Measurements from ENCODE around the gene LTBP3.
A peak's percentile ranks its signal among the peaks of the same experiment; 100 is the strongest.

Gene LTBP3

DNA sequence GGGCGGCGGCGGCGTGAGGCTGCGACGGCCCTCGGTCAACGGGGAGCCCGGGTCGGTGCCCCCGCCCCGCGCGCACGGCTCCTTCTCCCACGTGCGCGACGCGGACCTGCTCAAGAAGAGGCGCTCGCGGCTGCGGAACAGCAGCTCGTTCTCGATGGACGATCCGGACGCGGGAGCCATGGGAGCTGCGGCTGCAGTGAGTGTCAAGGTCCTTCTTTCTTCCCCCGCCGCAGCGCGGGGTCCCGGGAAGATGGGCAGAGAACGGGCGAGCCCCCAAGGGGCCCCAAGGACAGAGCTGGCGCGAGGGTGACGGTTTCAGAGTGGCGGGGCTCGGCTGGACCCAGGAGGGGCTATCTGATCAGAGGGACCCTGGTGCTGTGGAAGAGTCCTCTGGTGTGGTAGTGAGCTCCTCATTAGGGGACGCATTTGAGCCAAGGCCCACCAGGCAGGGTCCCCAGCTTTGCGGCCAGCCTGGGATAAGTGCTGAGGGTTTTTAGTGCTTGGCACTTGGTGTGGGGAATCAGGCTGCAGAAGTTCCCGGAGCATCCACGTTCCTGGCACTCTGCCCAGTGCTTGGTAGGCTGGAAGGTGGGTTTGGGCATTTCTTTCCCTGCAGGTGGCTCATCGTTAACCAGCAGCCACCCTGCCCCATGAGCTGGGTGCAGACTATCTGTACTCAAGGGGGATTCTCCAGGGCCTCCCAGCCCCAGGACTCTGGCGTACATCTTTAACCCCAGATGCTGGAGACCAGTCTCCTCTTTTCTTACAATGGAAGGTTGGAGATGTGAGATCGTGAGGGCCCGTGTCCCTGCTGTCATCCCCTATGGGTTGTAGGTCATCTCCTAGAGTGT lies 27.5 kb upstream of the LTBP3 start:
- no peak for DNase-seq

DNA sequence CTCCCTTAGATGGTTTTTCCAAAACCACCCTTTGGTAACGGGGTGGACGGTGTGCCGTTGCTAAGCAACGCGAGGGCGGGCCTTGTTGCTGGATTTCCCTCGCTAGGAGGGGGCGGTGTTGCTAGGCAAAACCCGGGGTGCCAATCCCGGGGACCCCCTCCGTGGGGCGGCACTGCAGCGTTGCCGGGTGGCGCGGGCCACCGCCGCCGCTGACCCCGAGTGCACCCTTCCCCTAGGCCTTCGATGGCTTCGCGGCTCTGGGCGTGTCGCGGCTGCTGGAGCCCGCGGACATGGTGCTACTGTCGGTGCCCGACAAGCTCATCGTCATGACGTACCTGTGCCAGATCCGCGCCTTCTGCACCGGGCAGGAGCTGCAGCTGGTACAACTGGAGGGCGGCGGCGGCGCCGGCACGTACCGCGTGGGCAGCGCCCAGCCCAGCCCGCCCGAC lies 26.6 kb upstream of the LTBP3 start:
- no peak for DNase-seq

DNA sequence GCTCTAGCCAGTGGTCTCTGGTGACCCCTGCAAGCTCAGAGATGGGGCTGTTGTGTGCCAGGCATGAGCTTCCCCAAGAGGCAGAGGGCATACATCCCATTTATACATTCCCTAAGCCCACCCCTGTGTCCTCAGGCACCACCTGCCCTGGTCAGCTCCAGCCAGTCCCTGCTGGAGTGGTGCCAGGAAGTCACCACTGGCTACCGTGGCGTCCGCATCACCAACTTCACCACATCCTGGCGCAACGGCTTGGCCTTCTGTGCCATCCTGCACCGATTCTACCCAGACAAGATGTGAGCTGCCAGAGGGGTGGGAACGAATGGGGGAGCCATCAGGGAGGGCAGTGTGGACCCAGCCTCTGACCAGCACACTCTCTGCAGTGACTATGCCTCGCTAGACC lies 25.9 kb upstream of the LTBP3 start:
- no peak for DNase-seq

DNA sequence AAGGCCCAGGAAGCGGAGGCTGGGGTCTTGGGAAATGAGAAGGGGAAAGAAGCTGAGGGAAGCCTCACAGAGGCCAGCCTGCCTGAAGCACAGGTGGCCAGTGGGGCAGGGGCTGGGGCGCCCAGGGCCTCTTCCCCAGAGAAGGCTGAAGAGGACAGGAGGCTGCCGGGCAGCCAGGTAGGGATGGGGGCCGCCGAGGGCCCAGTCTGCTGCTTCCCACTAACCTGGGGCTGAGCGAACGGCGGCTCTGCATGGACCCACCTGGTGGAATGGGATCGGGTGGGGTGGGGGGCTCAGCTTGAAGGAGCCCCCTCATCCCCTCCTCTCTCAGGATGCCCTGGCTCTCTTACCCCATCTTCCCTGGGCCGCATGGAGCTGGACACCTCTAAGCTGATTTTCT lies 25.4 kb upstream of the LTBP3 start:
- no peak for DNase-seq

DNA sequence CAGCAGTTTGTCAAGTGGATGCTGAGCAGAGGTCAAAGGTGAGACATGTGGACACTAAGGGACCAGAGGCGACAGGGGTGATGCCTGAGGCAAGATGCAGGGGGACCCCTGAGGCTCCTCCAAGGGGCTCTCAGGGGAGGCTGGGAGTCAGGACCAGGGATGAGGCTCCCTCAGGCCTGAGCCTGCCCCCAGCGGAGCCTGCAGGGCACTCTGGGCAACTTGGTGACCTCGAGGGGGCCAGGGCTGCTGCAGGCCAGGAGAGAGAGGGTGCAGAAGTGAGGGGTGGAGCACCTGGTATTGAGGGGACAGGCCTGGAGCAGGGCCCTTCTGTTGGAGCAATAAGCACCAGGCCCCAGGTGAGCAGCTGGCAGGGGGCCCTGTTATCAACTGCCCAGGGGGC lies 23.8 kb upstream of the LTBP3 start:
- no peak for DNase-seq

DNA sequence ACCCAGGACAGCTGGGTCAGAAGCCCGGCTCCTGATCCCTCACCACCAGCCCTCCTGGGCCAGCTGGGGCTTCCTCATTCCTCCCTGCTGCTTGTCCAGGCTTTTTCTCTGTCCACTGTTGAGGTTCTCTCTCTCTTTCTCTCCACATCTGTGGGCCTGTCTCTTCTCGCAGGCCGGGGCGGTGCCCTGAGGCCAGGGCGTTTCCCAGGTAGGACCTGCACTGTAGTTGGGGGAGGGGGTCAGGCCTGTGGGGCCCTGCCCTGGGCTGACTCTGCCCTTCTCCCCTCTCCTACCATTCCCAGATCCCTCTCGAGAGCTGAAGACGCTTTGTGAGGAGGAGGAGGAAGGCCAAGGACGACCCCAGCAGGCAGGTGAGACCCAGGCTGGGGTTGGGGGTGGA lies 22.6 kb upstream of the LTBP3 start:
- no peak for DNase-seq

DNA sequence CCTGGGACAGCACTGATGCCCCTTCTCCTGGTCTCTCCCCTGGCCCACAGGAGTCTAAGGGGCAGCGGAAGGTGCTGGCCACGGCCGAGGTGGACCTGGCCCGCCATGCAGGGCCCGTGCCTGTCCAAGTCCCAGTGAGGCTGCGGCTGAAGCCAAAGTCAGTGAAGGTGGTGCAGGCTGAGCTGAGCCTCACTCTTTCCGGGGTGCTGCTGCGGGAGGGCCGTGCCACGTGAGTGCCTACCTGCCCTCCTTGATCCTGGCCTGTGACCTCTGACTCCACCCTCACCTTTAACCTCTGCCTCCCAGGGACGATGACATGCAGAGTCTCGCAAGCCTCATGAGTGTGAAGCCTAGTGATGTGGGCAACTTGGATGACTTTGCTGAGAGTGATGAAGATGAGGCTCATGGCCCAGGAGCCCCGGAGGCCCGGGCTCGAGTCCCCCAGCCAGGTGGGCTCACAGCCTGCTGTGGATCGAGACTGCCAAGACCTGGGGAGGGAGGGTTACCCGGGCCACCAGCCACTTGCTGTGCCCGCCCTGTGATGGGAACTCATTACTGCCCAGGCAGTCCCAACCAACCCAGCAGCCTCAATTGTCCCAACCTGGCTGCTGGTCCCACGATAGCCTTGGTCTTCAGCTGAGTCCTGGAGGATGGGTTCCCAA lies 22.0 kb upstream of the LTBP3 start:
- no peak for DNase-seq

DNA sequence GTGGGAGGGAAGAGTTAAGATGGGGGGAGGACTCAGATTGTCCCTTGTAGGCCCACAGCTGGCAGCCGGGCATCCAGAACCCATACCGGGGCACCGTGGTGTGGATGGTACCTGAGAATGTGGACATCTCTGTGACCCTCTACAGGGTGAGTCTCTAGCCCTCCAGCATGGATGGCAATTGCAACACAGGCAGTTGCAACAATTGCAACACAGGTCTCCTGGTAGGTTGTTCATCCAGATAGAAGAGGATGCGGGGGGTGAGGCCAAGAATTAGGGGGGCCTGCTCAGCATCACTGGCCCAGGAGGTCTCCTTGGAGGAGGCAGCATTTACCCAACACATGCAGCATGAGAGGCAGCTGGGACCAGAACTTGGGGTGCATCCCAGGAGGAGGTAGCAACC lies 21.1 kb upstream of the LTBP3 start:
- no peak for DNase-seq

DNA sequence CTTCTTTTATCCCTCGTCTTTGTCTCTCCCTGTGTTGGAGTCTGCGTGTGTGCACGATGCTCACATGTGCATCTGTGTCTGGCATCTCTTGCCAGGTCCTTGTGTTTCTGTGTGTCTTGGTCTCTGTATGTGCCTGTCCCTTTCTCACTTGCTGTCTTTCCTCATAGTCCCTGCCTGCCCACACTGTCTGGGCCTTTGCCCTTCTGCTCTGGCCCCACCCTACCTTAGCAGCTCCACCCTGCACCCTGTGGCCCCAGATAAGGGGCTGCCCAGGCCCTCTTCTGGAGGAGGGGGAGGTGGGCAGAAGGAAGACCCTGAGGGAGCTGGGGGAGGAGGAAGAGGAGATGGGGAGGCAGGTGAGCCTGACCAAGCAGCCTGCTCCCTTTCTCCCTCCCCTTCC lies 20.5 kb upstream of the LTBP3 start:
- no peak for DNase-seq

DNA sequence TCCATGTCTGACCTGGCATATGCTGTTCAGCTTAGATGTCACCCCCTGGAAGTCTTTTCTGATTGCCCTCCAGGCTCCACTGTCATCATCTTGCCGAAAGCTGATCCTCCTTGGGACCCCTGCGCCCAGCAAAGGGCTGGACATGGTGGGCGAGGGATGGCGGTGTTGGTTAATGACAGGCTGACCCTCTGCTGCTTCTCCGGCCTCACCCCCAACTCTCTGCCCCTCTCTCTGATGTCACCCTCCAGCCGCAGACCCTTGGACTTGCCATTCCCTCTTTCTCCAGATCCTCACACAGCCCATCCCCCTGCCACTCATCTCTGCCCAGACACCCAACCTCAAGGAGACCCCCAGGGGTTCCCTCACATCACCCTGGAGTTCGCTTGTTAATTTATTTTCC lies 20.0 kb upstream of the LTBP3 start:
- DNase-seq: no peak

DNA sequence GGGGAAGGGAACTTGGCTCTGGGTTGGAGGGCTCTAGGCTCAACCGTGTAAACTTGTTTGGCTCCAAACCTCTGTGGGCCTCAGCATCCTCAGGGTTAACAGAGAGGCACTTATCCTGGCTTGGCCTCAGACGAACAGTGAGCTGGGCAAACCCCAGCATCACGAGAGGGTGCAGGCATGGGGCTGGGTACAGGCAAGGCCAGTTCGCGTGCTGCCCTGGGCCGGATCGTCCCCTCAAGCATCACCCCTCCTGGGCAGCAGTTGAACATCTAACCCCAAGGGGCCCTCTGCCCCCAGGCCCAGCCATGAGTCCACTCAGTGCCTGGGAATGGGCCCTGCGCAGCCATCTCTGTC lies 19.6 kb upstream of the LTBP3 start:
- DNase-seq: no peak

DNA sequence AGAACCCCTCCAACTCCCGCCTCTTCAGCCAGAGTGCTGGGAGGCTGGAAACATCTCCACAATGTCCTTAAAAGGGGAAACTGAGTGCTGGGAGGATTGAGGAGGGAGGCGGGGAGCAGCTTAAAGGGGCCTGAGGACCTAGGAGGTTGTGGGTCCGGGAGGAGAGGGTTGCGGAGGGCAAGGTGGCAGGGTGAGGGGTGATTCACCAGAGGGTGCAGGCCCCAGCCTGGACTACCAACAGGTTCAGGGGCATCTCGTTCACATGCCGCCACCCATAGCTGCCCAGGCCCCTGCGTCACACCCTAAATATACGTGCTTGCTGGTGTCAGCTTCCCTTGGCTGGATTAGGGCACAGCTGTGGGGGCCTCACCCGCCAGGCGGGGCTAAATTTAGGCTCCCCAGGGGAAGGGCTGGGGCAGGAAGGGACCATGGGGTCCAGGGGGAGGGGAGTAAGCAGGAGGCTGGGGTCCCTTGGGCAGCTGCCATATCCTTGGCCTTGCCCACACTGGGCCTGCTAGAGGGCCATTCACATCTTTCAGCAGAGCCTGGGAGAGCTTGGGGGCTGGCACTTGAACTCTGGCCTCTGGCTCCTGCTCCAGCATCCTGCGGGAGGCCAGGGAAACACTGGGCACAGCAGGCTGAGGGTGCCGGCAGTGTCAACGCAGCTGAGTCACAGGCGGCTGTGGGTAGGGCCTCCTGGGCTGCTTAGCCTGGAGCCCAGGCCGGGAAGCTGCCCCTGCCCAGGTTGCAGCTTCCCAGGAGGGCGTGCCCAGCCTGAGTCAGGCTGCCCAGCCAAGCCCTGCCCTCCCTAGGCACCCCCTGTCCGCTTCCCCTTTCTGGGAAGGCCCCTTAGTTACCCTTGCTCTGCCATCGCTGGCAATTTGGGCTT lies 19.0 kb upstream of the LTBP3 start:
- DNase-seq: no peak

DNA sequence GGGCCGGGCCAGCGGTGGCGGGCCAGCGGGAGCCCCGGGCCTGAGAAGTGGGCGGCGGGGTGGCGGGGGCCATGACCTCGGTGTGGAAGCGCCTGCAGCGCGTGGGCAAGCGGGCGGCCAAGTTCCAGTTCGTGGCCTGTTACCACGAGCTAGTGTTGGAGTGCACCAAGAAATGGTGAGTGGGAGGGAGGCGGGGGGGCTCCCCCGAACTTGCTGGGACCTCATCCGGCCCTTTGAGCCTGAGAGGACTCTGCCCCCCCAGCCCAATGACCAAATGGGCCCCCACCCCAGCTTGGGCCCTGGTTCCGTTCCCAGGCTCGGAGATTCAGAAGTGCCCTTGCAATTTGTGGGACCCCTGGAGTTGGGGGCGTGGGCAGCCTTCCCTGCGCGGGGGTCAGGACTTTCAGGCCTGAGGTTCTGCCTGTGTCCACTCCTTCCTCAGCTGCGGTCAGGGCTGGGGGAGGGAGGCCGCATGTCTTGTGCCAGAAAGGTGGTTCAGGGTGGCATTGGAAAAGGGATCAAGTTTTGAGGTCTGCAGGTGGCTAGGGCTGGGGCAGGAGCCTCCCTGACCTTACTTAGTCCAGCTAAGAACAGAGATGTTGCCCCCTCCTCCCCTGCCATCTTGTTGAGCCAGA lies 18.2 kb upstream of the LTBP3 start:
- DNase-seq: no peak

DNA sequence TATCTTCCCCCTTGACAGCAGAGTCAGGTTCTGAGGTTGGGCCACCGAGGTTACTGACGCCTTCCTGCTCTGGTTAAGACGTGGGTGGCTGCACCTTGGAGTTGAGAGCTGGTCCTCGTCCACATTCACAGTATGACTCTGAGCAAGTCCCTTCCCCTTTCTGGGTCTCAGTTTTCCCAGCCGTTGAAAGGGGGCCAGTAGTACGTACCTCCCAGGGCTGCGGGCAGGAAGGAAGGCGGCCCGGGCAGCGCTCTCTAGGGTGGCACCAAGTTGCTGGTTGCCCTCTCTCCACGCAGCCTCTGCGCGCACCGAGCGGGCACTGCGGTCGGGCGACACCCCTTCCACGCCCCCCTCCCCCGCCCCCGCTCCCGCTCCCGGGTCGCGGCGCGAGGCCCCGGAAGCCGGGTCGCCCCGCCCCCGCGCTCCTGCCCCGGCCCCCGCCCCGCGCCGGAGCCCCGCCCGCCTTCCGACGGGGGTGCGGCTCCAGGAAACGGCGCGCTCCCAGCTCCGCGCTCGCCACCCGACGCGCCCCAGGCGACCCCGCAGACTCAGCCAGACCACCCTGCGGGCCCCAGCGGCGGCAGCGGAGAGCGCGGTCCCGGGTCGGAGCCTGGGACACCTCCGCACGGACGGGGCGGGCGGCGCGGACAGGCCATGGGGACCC lies 17.5 kb upstream of the LTBP3 start, which contains the start of gene EHBP1L1:
Gene EHBP1L1, plus strand, starts transcription at position 486 of the 664 bp plus-strand sequence. CDS start 250 bp downstream, outside the sequence.
- DNase-seq: peak; percentile 71

DNA sequence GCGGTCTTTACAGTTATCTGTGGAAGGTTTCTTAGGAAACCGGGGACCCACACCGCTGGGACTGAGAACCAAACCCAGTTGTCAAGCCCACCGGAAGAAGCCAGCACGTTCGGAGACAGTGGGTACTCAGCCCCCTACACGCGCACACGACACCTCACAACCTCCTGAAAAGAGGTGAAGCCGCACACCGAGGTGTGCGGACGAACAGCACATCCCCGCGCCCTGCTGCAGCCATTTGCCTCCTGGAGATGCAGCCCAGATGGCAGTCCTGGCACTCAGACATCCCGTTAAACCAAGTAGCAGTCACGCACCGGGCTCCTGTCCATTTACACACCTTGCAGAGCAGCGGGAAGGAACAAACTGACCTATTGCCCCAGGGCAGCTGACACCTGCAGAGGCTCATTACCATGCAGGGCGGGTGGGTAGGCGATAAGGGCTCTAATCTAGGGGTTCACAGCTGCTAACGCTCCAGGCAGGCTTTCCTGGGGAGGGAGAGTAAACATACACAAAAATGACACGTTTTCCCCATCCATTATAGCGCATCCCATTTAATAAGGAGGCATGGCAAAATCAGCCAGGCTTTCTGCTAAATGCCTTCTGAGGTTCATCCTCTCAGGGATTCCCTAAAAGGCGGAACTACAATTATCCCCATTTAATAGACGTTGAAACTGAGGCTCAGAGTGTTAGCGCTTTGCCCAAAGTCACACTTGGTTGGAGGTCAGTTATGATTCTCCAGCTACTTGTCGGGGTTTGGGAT lies 16.8 kb upstream of the LTBP3 start:
- DNase-seq: no peak

DNA sequence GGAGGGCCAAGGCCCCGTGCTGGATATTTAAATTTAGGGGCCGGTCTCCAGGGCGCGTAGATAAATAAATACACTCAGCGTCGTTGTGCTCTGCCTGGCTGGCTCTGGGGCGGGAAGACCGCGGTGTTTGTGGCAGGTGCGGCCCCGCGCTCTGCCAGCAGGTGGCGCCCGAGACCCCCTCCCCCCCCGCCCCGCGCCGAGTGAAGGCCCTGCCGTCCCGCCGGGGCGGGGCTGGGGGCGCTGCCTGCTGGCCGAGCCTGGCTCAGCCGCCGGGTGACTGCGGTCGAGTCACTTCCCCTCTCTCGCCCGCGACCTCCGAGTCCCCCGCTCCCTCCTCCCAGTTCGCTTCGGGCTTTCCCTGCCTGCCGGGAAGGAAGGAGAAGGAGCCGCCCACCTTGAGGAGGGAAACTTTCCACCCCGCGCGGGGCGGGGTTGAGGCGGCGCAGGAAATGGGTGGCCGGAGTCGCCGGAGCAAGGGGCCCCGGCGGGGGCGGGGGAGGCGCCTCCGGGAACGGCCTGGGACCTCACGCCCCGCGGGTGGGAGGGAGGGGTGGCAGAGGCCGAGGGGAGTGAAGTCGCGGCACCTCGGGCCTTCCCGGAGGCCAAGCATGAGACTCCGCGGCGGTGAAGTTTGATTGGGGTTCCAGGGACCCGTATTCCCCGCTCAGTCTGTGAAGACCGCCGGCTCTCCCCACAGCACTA lies 16.1 kb upstream of the LTBP3 start:
- DNase-seq: peak; percentile 79

DNA sequence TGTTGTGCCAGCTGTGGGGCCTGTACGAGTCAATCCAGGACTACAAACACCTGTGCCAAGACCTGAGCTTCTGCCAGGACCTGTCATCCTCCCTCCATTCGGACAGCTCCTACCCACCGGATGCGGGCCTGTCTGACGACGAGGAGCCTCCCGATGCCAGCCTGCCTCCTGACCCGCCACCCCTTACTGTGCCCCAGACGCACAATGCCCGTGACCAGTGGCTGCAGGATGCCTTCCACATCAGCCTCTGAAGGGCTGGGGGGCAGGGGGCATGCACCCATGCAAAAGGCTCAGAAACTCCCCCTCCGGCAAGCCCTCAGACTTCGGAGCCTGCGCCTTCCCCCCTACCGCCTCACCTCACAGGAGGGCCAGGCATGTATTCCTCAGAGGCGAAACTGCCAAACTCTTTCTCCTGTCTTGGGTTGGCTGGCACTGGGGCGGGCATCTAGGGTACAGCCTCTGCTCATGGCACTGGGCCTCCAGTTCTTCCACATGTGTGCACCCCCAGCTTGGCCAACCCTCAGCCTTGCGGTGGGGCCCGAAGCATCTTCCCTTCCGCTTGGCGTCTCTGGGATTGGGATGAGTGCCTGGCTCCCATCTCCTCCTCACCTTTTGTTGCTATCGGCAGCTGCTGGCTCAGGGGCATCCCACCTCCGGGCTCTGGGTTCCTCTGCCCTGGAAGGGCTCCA lies 15.4 kb upstream of the LTBP3 start:
- no peak for DNase-seq

DNA sequence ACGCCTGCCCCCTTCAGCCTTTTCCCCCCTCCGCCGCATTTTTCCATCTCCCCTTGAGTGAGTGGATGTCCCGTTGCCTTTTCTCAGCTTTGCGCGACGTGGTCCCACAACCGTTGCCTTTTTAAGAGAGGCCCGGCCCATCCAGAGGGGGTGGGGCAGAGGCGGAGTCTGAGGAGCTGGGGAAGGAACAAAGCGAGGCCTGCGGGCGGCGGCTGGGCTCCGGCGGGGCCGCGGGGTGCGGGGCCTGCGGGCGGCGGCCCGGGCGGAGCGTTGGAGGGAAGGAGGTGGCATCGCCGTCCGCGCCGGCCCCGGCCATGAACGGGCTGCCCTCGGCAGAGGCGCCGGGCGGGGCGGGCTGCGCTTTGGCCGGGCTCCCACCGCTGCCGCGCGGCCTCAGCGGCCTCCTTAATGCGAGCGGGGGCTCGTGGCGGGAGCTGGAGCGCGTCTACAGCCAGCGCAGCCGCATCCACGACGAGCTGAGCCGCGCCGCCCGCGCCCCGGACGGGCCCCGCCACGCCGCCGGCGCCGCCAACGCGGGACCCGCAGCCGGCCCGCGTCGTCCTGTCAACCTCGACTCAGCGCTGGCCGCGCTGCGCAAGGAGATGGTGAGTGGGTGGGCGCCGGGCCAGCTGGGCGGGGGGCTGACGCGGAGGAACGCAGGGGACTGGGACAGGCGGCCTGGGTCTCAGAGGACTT lies 14.3 kb upstream of the LTBP3 start, which contains the start of gene FAM89B:
Gene FAM89B, plus strand, starts transcription at position 183 of the 696 bp plus-strand sequence. Its CDS starts 132 bp downstream, at position 315.
- peak; percentile 76 for DNase-seq

DNA sequence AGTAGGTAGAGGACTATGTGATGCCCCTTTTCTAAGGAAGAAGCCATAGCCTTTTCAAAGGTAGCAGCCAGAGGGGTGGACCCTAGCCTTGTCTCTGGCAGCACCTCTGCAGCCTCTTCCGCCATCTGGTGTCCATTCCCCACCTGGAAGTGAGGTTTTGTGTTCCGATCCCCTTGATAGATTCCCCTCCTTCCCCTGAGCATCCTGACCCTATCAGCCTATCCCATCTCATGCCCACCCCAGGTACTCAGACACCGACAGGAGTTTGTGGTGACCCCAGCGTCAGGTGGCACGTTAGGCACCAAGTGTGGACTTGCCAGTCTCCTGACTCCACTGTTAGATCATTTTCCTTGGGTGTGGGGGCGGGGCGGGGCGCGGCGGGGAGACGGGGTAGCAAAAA lies 13.8 kb upstream of the LTBP3 start:
- DNase-seq: no peak
